ENCODE data around the gene TIMM10B.

DNA sequence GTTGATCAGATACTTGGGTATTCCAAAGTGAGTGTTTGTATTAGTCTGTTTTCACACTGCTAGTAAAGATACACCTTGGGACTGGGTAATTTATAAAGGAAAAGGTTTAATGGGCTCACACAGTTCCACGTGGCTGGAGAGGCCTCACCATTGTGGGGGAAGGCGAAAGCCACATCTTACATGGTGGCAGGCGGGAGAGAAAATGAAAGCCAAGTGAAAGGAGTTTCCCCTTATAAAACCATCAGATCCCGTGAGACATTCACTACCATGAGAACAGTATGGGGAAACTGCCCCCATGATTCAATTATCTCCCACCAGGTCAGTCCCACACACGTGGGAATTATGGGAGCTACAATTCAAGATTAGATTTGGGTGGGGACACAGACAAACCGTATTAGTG is 7.0 kb downstream of the TIMM10B start:
- TF ChIP-seq, protein P1, sequence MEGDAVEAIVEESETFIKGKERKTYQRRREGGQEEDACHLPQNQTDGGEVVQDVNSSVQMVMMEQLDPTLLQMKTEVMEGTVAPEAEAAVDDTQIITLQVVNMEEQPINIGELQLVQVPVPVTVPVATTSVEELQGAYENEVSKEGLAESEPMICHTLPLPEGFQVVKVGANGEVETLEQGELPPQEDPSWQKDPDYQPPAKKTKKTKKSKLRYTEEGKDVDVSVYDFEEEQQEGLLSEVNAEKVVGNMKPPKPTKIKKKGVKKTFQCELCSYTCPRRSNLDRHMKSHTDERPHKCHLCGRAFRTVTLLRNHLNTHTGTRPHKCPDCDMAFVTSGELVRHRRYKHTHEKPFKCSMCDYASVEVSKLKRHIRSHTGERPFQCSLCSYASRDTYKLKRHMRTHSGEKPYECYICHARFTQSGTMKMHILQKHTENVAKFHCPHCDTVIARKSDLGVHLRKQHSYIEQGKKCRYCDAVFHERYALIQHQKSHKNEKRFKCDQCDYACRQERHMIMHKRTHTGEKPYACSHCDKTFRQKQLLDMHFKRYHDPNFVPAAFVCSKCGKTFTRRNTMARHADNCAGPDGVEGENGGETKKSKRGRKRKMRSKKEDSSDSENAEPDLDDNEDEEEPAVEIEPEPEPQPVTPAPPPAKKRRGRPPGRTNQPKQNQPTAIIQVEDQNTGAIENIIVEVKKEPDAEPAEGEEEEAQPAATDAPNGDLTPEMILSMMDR (IDR thresholded peaks at IDR 0.05): no peak
- no peak for TF ChIP-seq POLR2A (IDR thresholded peaks at IDR 0.05)

Measured in heart left ventricle (tissue), 13 donors.